Fibroblast of pulmonary artery (primary cell): ENCODE data around the gene PPP2R2C.

Experiments
- DNase-seq: peaks from one replicate; pipeline ENCODE4 v3.0.0-alpha.2; 2010; ENCODE audit warnings: low read depth
- H3K4me3 ChIP-seq: replicated peaks from 2 replicates; pipeline ENCODE4 v1.5.1; 2011; ENCODE audit warnings: low read depth, mild to moderate bottlenecking, control low read depth, low read length, moderate library complexity
- CTCF ChIP-seq: IDR thresholded peaks from 2 replicates; pipeline ENCODE4 v1.5.1; 2011; ENCODE audit warnings: mild to moderate bottlenecking, control low read depth, low read length, inconsistent platforms; ENCODE audit errors: missing control alignments

The PPP2R2C gene

GRCh38 chr4:6281436-6282313, 190.7 kb downstream of the PPP2R2C start:
- H3K4me3 ChIP-seq = no peak overlapping the region
- no peak for TF ChIP-seq CTCF
- DNase-seq = no peak

- no peak overlapping the region for H3K4me3 ChIP-seq
- no peak for DNase-seq
These were observed 191.9 kb downstream of the PPP2R2C start for GRCh38 chr4:6280365-6280996.

GRCh38 chr4:6279582-6280289, 192.7 kb downstream of the PPP2R2C start:
- H3K4me3 ChIP-seq = no peak overlapping the region
- no peak for DNase-seq
- TF ChIP-seq CTCF = no peak

More at GRCh38 chr4:6280365-6280996, 191.9 kb downstream of the PPP2R2C start:
- TF ChIP-seq CTCF = no peak

GRCh38 chr4:6278801-6279197, 193.6 kb downstream of the PPP2R2C start:
- no peak overlapping the region for H3K4me3 ChIP-seq
- no peak for TF ChIP-seq CTCF
- DNase-seq = peak; percentile 62

- DNase-seq = no peak
- H3K4me3 ChIP-seq = no peak overlapping the region
- no peak for TF ChIP-seq CTCF
These were observed 194.2 kb downstream of the PPP2R2C start for GRCh38 chr4:6277935-6278800.

- H3K4me3 ChIP-seq = no peak overlapping the region
- no peak for DNase-seq
- TF ChIP-seq CTCF = no peak
These were observed 195.1 kb downstream of the PPP2R2C start for GRCh38 chr4:6277139-6277802.
